Stomach (tissue), 4 donors: ENCODE results near the gene BABAM2.

Experiments
- CTCF ChIP-seq, 7 experiments: fragments of 450-650 bp in 4 of 7; fragments of 200-600 bp in 3 of 7; sonication (generic) in 3 of 7; IDR thresholded peaks; one replicate each; pipeline ENCODE4 v1.5.1; 2016 to 2019; ENCODE audit warnings: antibody characterized with exemption in 7 of 7, control low read depth in 2 of 7, mild to moderate bottlenecking in 1 of 7
- EP300 ChIP-seq: sonication (generic); formaldehyde crosslinking; IDR thresholded peaks from one replicate; pipeline ENCODE4 v1.6.1; 2017; ENCODE audit warnings: antibody characterized with exemption
- POLR2A ChIP-seq, 4 donors: fragments of 450-650 bp; IDR thresholded peaks; one replicate each; pipeline ENCODE4 v1.6.1; 2016; ENCODE audit warnings: antibody characterized with exemption in 4 of 4, control low read depth in 2 of 4, mild to moderate bottlenecking in 1 of 4, moderate library complexity in 1 of 4

- TF ChIP-seq CTCF (IDR thresholded peaks at IDR 0.05) (no peak), POLR2A (IDR thresholded peaks at IDR 0.05) (no peak), EP300 (no peak)
These were observed 163.1 kb downstream of the BABAM2 start for GRCh38 chr2:28053597-28053996.
